Thyroid gland (tissue), 4 donors: ENCODE results near the gene ARMH3. TPM values are rescaled to one million over a fixed set of nuclear protein-coding genes. Genes with fewer than 3 reads are reported as not detected.

Source experiments
- DNase-seq, 2 donors: peaks; one replicate each; pipeline ENCODE4 v3.0.0-alpha.2; 2019
- H3K27ac ChIP-seq, 3 donors: fragments of 200-600 bp; sonication (generic); 1 replicate in 2 of 3; 2 replicates in 1 of 3; pipeline ENCODE4 v1.5.1; 2016 to 2019; ENCODE audit warnings: mild to moderate bottlenecking in 1 of 3, moderate library complexity in 1 of 3
- H3K27me3 ChIP-seq: fragments of 200-600 bp; sonication (generic); one replicate; pipeline ENCODE4 v1.5.1; 2019
- H3K36me3 ChIP-seq, 2 donors: fragments of 200-600 bp; sonication (generic); one replicate each; pipeline ENCODE4 v1.5.1; 2016 to 2019
- H3K4me1 ChIP-seq, 2 donors: fragments of 200-600 bp; sonication (generic); one replicate each; pipeline ENCODE4 v1.5.1; 2017 to 2019
- H3K4me3 ChIP-seq, 3 donors: fragments of 200-600 bp; sonication (generic); replicated peaks in 1 of 3; 1 replicate in 2 of 3; 2 replicates in 1 of 3; pipeline ENCODE4 v1.5.1; 2016; ENCODE audit warnings: mild to moderate bottlenecking in 1 of 3
- H3K9me3 ChIP-seq: fragments of 200-600 bp; sonication (generic); one replicate; pipeline ENCODE4 v1.5.1; 2017
- CTCF ChIP-seq, 6 experiments: fragments of 200-600 bp in 3 of 6; fragments of 450-650 bp in 3 of 6; sonication (generic) in 3 of 6; IDR thresholded peaks; one replicate each; pipeline ENCODE4 v1.5.1; 2016 to 2019; ENCODE audit warnings: antibody characterized with exemption in 6 of 6, mild to moderate bottlenecking in 2 of 6, inconsistent platforms in 1 of 6, moderate library complexity in 1 of 6
- POLR2A ChIP-seq, 2 donors: fragments of 450-650 bp; IDR thresholded peaks; one replicate each; pipeline ENCODE4 v1.6.1; 2017; ENCODE audit warnings: antibody characterized with exemption in 2 of 2, mild to moderate bottlenecking in 2 of 2, moderate library complexity in 1 of 2
- WGBS, 2 donors: methylation state at CpG; one replicate each; pipeline ENCODE4 v1.1.5; 2017; 5-methylcytosine and 5-hydroxymethylcytosine counted together
- intact Hi-C: fragments of 100-400 bp; cut with DNase I; formaldehyde crosslinking; loops from one replicate; pipeline ENCODE4 v1.15.1; 2023
- total RNA-seq, 4 donors: library from RNA; depleted of rRNA; stranded (reverse); fragments of >200 nt; gene quantifications; one replicate each; pipeline ENCODE4 v1.2.3, GENCODE V29; 2016

The ARMH3 gene
- total RNA-seq, 4 donors from 2014 or later, result 14.2 to 21.2 (median 18.3) TPM

DNA sequence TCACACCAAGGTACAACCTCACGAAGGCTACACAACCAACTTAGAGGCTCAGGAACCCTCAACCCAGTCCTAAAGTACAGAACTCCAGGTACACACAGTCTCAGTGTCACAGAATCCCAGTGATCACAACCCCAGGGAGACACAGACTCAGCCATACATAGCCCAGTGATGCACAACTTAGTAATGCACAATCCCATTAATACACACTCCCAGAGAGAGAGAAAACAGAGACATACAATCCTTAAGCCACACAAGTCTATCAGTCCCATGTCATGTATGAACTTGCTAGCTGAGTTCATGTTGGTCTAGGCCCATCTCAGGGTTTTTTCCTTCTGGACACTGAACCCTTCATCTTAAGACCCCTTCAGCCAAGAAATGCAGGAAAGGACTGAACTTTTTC, 217.0 kb downstream of the ARMH3 start:
- Histone ChIP-seq H3K27ac (no peak overlapping the region), H3K27me3 (no peaks in the 10 kb centered on the region), H3K4me1 (peaks cover 23 to 25% of the 10 kb centered on the region in 2 donors), H3K4me3 (no peak overlapping the region), H3K36me3 (no peaks in the 10 kb centered on the region), H3K9me3 (no peaks in the 10 kb centered on the region)
- 90 to 100% methylated on average over 1 of the region's 1 CpG for WGBS, 2 donors
- no peak for DNase-seq
- no peak for TF ChIP-seq POLR2A (IDR thresholded peaks at IDR 0.05)
- TF ChIP-seq CTCF (IDR thresholded peaks at IDR 0.05), result no peak
- intact Hi-C loops, result loop anchor here (5.0 kb wide), 1 partner anchor 228 kb away; the partner anchor contains the start of gene HPS6

DNA sequence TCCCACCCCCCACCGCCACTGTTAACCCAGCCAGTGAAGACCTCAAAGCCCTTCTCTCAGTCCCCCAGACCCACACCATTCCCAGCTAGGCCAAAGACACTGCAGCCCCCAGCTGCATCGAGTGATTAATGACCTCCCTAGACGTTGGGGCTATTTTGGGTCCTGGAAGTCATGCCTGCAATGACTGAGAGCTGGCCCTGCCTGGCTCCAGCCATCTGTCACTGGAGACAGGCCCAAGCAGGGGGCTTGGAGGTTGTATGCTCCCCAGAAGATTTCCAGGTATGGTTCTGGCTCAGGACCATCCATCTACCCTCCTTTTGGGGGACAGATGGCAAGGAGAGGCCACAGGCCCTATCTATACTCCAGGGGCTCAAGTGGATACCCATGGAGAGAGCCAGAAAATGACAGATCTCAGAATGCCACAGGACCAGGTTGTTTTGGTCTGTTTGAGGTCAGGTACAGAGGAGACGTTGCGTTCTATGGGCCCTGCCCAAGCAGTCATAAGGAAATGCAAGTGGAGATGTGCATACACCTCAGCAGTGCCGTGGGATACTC, 217.5 kb downstream of the ARMH3 start:
- intact Hi-C loops, result loop anchor here (5.0 kb wide), 1 partner anchor 229 kb away; the partner anchor contains the start of gene HPS6
- Histone ChIP-seq H3K27ac (no peak overlapping the region), H3K4me1 (peaks cover 18 to 21% of the 10 kb centered on the region in 2 donors), H3K27me3 (no peaks in the 10 kb centered on the region), H3K9me3 (no peaks in the 10 kb centered on the region), H3K4me3 (no peak overlapping the region), H3K36me3 (no peaks in the 10 kb centered on the region)
- TF ChIP-seq CTCF (IDR thresholded peaks at IDR 0.05), result no peak
- TF ChIP-seq POLR2A (IDR thresholded peaks at IDR 0.05), result no peak
- 80 to 81% methylated on average over 5 to 6 of the region's 6 CpGs for WGBS, 2 donors
- DNase-seq, result no peak

GRCh38 chr10:101837748-101838147, 218.2 kb downstream of the ARMH3 start:
- intact Hi-C loops, result loop anchor here (5.0 kb wide), 1 partner anchor 230 kb away; the partner anchor contains the start of gene HPS6
- 87 to 90% methylated on average over 2 of the region's 2 CpGs for WGBS, 2 donors

GRCh38 chr10:101835362-101835761, 220.6 kb downstream of the ARMH3 start:
- intact Hi-C loops, result loop anchor here (5.0 kb wide), 1 partner anchor 232 kb away; the partner anchor contains the start of gene HPS6
- DNase-seq, result no peak
- 84 to 90% methylated on average over 4 of the region's 4 CpGs for WGBS, 2 donors
- no peaks in the 10 kb centered on the region for H3K36me3 ChIP-seq
- H3K9me3 ChIP-seq, result no peaks in the 10 kb centered on the region
- peaks cover 16 to 23% of the 10 kb centered on the region in 2 donors for H3K4me1 ChIP-seq
- H3K4me3 ChIP-seq, result no peak overlapping the region
- H3K27me3 ChIP-seq, result no peaks in the 10 kb centered on the region
- TF ChIP-seq POLR2A (IDR thresholded peaks at IDR 0.05) (no peak), CTCF (IDR thresholded peaks at IDR 0.05) (no peak)
- no peak overlapping the region for H3K27ac ChIP-seq

More at GRCh38 chr10:101837748-101838147, 218.2 kb downstream of the ARMH3 start:
- H3K36me3 ChIP-seq, result no peaks in the 10 kb centered on the region
- no peak overlapping the region for H3K27ac ChIP-seq
- H3K27me3 ChIP-seq, result no peaks in the 10 kb centered on the region
- H3K4me1 ChIP-seq, result peaks cover 17 to 20% of the 10 kb centered on the region in 2 donors
- no peak for DNase-seq
- TF ChIP-seq CTCF (IDR thresholded peaks at IDR 0.05) (no peak), POLR2A (IDR thresholded peaks at IDR 0.05) (no peak)
- no peak overlapping the region for H3K4me3 ChIP-seq
- H3K9me3 ChIP-seq, result no peaks in the 10 kb centered on the region

- 90 to 93% methylated on average over 8 of the region's 8 CpGs for WGBS, 2 donors
- no peak for TF ChIP-seq POLR2A (IDR thresholded peaks at IDR 0.05)
- TF ChIP-seq CTCF (IDR thresholded peaks at IDR 0.05), result no peak
- no peaks in the 10 kb centered on the region for H3K9me3 ChIP-seq
- no peaks in the 10 kb centered on the region for H3K36me3 ChIP-seq
- no peak for DNase-seq
- peaks cover 15 to 20% of the 10 kb centered on the region in 2 donors for H3K4me1 ChIP-seq
- H3K4me3 ChIP-seq, result no peak overlapping the region
- intact Hi-C loops, result no loop called here
- no peaks in the 10 kb centered on the region for H3K27me3 ChIP-seq
- no peak overlapping the region for H3K27ac ChIP-seq
These were observed 221.6 kb downstream of the ARMH3 start for GRCh38 chr10:101834341-101834740.
